SK-N-SH (cell line): ENCODE data around the gene NANOS3. TPM values are rescaled to one million over a fixed set of nuclear protein-coding genes. Genes with fewer than 3 reads are reported as not detected.

ENCODE experiments used
- CTCF ChIA-PET: fragments of 300-600, 350-600 bp; formaldehyde crosslinking; extraction: SDS; loops from one replicate; lab custom pipeline; 2021; lab: Yijun Ruan, JAX
- POLR2A ChIA-PET: fragments of 350-600 bp; sonication (Branson Sonifier 250); formaldehyde crosslinking; extraction: SDS; loops from one replicate; lab custom pipeline; 2020; ENCODE audit warnings: antibody characterized with exemption, inconsistent platforms; lab: Yijun Ruan, JAX
- DNase-seq: peaks from one replicate; pipeline ENCODE4 v3.0.0; 2012
- H2AFZ ChIP-seq: fragments of 200-600 bp; sonication (generic); 2 replicates; pipeline ENCODE4 v1.8.1; 2016; ENCODE audit warnings: antibody characterized with exemption, mild to moderate bottlenecking, low read depth
- H3F3A ChIP-seq: fragments of 200-600 bp; sonication (generic); replicated peaks from 2 replicates; pipeline ENCODE3; 2016; ENCODE audit warnings: antibody characterized with exemption, mild to moderate bottlenecking; ENCODE audit not compliant: insufficient read depth
- H3K27ac ChIP-seq, 2 experiments: fragments of 200-500 bp in 1 of 2; fragments of 200-600 bp in 1 of 2; sonication (Bioruptor generic) in 1 of 2; sonication (generic), shearing (Covaris generic) in 1 of 2; 2 replicates each; pipeline versions ENCODE4 v1.5.1 to v1.6.1; 2014 to 2016; ENCODE audit warnings: low read depth in 2 of 2, inconsistent platforms in 1 of 2, low read length in 1 of 2, mild to moderate bottlenecking in 1 of 2, mixed read lengths in 1 of 2
- H3K27me3 ChIP-seq: fragments of 200-600 bp; sonication (generic), shearing (Covaris generic); 2 replicates; pipeline ENCODE4 v1.6.1; 2016; ENCODE audit warnings: mixed run types; ENCODE audit not compliant: insufficient read depth
- H3K36me3 ChIP-seq, 2 experiments: fragments of 200-500 bp in 1 of 2; fragments of 200-600 bp in 1 of 2; sonication (Bioruptor generic) in 1 of 2; sonication (generic) in 1 of 2; replicated peaks in 1 of 2; 2 replicates each; pipeline versions ENCODE3 to v1.5.1; 2014 to 2016; ENCODE audit warnings: low read length in 1 of 2, mild to moderate bottlenecking in 1 of 2; ENCODE audit not compliant: insufficient read depth in 2 of 2, control insufficient read depth in 1 of 2
- H3K4me1 ChIP-seq, 2 experiments: fragments of 200-500 bp in 1 of 2; fragments of 200-600 bp in 1 of 2; sonication (Bioruptor generic) in 1 of 2; sonication (generic), shearing (Covaris generic) in 1 of 2; 2 replicates each; pipeline versions ENCODE4 v1.5.1 to v1.6.1; 2014 to 2016; ENCODE audit warnings: low read depth in 1 of 2, low read length in 1 of 2, mixed run types in 1 of 2; ENCODE audit not compliant: insufficient read depth in 2 of 2, control insufficient read depth in 1 of 2
- H3K4me2 ChIP-seq: fragments of 200-600 bp; sonication (generic), shearing (Covaris generic); 2 replicates; pipeline ENCODE4 v1.6.1; 2017; ENCODE audit warnings: mixed run types
- H3K4me3 ChIP-seq, 2 experiments: fragments of 200-500 bp in 1 of 2; fragments of 200-600 bp in 1 of 2; sonication (Bioruptor generic) in 1 of 2; sonication (generic), shearing (Covaris generic) in 1 of 2; 2 replicates each; pipeline versions ENCODE4 v1.5.1 to v1.8.1; 2014 to 2016; ENCODE audit warnings: low read depth in 2 of 2, inconsistent platforms in 1 of 2, low read length in 1 of 2, mild to moderate bottlenecking in 1 of 2, mixed read lengths in 1 of 2, moderate library complexity in 1 of 2
- H3K79me2 ChIP-seq: fragments of 200-600 bp; sonication (generic); 2 replicates; pipeline ENCODE4 v1.8.1; 2017; ENCODE audit warnings: mild to moderate bottlenecking; ENCODE audit not compliant: insufficient read depth
- H3K9ac ChIP-seq: fragments of 200-600 bp; sonication (generic); 2 replicates; pipeline ENCODE4 v1.6.1; 2017; ENCODE audit warnings: mixed run types
- H3K9me2 ChIP-seq: fragments of 200-600 bp; sonication (generic); 2 replicates; pipeline ENCODE4 v1.6.1; 2017; ENCODE audit warnings: mixed run types
- H3K9me3 ChIP-seq: fragments of 200-600 bp; sonication (generic); 2 replicates; pipeline ENCODE4 v1.6.1; 2017; ENCODE audit warnings: mixed run types, mild to moderate bottlenecking, moderate library complexity
- H4K20me1 ChIP-seq: fragments of 200-600 bp; sonication (generic); 2 replicates; pipeline ENCODE4 v1.6.1; 2017; ENCODE audit warnings: mild to moderate bottlenecking, mixed run types; ENCODE audit not compliant: insufficient read depth
- CHD2 ChIP-seq: fragments of 150-350 bp; IDR thresholded peaks from 2 replicates; pipeline ENCODE4 v1.6.1; 2018; ENCODE audit warnings: low read length; ENCODE audit not compliant: partially characterized antibody
- EP300 ChIP-seq, 2 experiments: IDR thresholded peaks; 2 replicates each; pipeline versions ENCODE4 v1.4.0 to v1.6.1; 2012; ENCODE audit warnings: borderline replicate concordance in 1 of 2, low read depth in 1 of 2, low read length in 1 of 2
- FOSL2 ChIP-seq: IDR thresholded peaks from 2 replicates; pipeline ENCODE4 v1.4.0; 2012; ENCODE audit warnings: low read depth, mild to moderate bottlenecking, moderate library complexity, borderline replicate concordance
- FOXM1 ChIP-seq: IDR thresholded peaks from 2 replicates; pipeline ENCODE4 v1.4.0; 2012; ENCODE audit warnings: low read depth, mild to moderate bottlenecking
- NFIC ChIP-seq: IDR thresholded peaks from 2 replicates; pipeline ENCODE4 v1.4.0; 2012; ENCODE audit warnings: borderline replicate concordance
- NRF1 ChIP-seq: IDR thresholded peaks from 2 replicates; pipeline ENCODE4 v1.6.1; 2012; ENCODE audit warnings: low read depth, mild to moderate bottlenecking, low read length
- POLR2AphosphoS5 ChIP-seq: IDR thresholded peaks from 2 replicates; pipeline ENCODE4 v1.6.1; 2012; ENCODE audit warnings: low read depth, low read length
- RAD21 ChIP-seq: IDR thresholded peaks from 2 replicates; pipeline ENCODE4 v1.6.1; 2012; ENCODE audit warnings: mild to moderate bottlenecking, low read length
- RXRA ChIP-seq: IDR thresholded peaks from 2 replicates; pipeline ENCODE4 v1.4.0; 2012; ENCODE audit warnings: low read depth, mild to moderate bottlenecking, borderline replicate concordance
- SIN3A ChIP-seq: IDR thresholded peaks from 2 replicates; pipeline ENCODE4 v1.6.1; 2012; ENCODE audit warnings: low read depth, mild to moderate bottlenecking, low read length, moderate library complexity, borderline replicate concordance
- TAF1 ChIP-seq: IDR thresholded peaks from 2 replicates; pipeline ENCODE4 v1.6.1; 2012; ENCODE audit warnings: low read depth, mild to moderate bottlenecking, low read length, moderate library complexity, borderline replicate concordance
- WGBS: methylation state at CpG from one replicate; pipeline ENCODE4 v1.1.6; 2017; ENCODE audit warnings: low lambda C conversion rate; 5-methylcytosine and 5-hydroxymethylcytosine counted together
- polyA plus RNA-seq, 3 experiments: library from polyadenylated mRNA; depleted of rRNA; stranded (reverse); fragments of >200 nt; gene quantifications; 2 replicates each; pipeline ENCODE4 v1.2.3, GENCODE V29; 2012
- TF ChIP-seq, protein P1 (sequence below): IDR thresholded peaks from 2 replicates; pipeline ENCODE4 v1.4.0; 2012; ENCODE audit warnings: low read depth
- TF ChIP-seq, protein P2 (sequence below): IDR thresholded peaks from 2 replicates; pipeline ENCODE4 v1.4.0; 2012; ENCODE audit warnings: low read depth, borderline replicate concordance
- TF ChIP-seq, protein P3 (sequence below): fragments of 150-350 bp; IDR thresholded peaks from 2 replicates; pipeline ENCODE4 v1.6.1; 2017; ENCODE audit warnings: antibody characterized with exemption, low read length, low read depth, borderline replicate concordance
- TF ChIP-seq, protein P4 (sequence below): fragments of 200-600 bp; sonication (generic); IDR thresholded peaks from 2 replicates; pipeline ENCODE4 v1.6.1; 2017; ENCODE audit warnings: antibody characterized with exemption, mild to moderate bottlenecking, moderate library complexity

Gene NANOS3
- polyA plus RNA-seq, 1 of the 3 experiments (the other 2 are of a cell fraction), result 0.53 TPM

DNA sequence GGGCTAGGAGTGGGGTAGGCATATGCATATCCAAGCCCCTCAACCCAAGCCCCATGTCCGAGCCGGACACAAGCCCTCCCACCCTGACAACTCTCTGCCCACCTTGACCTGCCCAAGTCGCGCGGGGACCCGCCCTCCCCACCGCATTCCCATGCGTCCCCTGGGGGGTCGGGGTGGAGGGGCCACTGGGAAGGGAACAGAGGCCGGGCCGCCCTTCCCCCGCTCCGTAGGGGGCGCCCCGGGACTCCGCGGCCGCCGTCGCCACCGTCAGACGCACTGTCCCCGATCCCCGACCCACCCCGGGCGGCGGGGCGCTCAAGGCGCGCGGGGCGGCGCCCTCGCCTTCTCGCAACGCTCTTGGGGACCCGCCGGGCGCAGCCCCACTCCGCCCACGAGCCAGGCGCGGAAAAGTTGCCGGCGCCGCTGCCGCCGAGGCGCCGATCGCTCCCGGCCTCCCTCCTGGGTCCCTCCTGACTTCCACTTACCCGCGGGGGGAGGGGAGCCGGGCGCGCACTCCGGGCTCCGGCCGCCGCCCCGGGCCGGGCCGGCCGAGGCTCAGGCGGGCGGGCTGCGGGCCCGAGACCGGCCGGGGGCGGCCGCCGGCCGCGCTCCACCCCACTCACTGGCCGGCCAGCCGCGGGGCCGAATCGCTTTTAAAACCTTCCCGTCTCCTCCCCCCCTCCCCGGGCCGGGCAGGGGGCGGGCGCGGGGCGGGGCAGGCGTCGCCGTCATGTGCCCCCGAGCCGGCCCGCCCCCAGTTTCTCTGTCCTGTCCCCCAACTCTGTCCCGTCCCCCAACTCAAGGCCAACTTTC is 34.4 kb upstream of the NANOS3 start (continued):
- TF ChIP-seq, protein P1, sequence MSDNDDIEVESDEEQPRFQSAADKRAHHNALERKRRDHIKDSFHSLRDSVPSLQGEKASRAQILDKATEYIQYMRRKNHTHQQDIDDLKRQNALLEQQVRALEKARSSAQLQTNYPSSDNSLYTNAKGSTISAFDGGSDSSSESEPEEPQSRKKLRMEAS, result peak; percentile 9; the same call in 1 of the 2 replicates
- TF ChIP-seq, protein P2, sequence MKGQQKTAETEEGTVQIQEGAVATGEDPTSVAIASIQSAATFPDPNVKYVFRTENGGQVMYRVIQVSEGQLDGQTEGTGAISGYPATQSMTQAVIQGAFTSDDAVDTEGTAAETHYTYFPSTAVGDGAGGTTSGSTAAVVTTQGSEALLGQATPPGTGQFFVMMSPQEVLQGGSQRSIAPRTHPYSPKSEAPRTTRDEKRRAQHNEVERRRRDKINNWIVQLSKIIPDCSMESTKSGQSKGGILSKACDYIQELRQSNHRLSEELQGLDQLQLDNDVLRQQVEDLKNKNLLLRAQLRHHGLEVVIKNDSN, result peak; percentile 81
- TF ChIP-seq, protein P3, sequence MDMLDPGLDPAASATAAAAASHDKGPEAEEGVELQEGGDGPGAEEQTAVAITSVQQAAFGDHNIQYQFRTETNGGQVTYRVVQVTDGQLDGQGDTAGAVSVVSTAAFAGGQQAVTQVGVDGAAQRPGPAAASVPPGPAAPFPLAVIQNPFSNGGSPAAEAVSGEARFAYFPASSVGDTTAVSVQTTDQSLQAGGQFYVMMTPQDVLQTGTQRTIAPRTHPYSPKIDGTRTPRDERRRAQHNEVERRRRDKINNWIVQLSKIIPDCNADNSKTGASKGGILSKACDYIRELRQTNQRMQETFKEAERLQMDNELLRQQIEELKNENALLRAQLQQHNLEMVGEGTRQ, result peak; percentile 15; the same call in 1 of the 2 replicates

DNA sequence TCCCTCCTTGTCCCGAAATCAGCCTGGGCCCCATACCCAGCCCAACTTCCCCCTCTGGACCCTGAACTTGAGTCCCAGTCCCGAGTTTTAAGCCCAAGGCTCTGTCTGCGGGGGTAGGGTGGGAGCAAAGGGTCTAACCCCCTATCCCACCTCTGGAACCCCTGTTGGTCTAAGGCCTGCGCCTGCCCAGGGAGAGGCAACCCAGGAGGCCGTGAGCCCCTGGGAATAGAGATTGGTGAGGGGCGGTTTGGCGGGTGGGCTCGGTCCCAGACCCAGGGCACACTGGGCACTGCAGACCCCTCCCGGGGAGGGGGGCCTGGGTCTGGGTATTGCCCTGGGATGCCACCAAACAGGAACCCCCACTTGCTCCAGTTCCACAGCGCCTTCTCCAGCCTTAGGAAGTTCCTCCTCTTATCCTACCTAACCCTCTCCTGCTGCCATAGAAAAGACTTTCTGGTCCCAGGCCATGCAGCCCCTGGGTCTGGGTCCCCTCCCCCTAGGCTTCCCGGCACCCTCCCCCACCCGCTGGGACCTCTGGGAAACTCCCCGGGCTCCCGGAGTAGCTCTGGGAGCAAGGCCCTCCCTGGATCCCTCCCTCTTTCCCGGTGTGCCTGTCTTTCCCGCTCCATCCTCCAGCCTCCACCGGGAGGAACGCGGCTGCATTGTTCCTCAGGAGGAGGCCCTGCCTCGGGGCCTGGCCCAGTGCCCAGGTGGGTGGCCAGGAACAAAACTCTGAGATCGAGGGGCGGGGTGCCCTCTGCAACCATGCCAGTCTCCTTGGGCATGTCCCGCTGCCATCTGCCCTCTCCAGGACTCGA is 33.6 kb upstream of the NANOS3 start:
- H3K4me2 ChIP-seq, result peak overlapping the region; percentile 99
- ChIA-PET CTCF (no interaction called here), POLR2A (no interaction called here)

DNA sequence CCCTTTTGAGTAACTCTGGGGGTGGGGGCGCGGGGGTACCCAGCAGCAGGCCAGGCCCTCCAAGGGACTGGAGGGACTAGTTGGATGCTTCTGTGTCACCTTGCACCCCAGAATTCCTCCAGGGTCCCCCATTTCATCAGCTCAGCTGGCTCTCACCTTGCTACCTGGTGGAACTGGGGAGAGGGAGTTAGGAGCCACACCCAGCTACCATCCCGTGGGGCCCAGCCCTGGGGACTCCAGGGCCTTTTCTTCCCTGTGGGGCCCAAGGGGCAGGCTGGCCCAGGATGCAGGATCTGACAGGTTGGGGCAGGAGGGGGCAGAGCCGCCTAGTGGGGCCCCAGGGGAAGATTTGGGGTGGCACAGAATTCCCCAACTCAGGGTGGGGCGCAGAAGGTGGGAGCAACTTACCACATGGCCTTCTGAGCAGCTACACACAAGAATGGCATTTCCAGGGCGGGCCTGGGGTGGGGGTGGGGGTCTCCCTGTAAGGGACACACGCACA is 32.8 kb upstream of the NANOS3 start:
- H3K79me2 ChIP-seq, result peaks cover 51% of the 10 kb centered on the region
- DNase-seq, result no peak
- WGBS, result 74% methylated on average over 5 of the region's 7 CpGs
- TF ChIP-seq TAF1, result no peak
- no peak for TF ChIP-seq CHD2
- no peak for TF ChIP-seq NRF1
- no peak for TF ChIP-seq FOXM1
- TF ChIP-seq NFIC, result no peak
- no peak for TF ChIP-seq SIN3A
- TF ChIP-seq RXRA, result no peak
- TF ChIP-seq, protein P4, sequence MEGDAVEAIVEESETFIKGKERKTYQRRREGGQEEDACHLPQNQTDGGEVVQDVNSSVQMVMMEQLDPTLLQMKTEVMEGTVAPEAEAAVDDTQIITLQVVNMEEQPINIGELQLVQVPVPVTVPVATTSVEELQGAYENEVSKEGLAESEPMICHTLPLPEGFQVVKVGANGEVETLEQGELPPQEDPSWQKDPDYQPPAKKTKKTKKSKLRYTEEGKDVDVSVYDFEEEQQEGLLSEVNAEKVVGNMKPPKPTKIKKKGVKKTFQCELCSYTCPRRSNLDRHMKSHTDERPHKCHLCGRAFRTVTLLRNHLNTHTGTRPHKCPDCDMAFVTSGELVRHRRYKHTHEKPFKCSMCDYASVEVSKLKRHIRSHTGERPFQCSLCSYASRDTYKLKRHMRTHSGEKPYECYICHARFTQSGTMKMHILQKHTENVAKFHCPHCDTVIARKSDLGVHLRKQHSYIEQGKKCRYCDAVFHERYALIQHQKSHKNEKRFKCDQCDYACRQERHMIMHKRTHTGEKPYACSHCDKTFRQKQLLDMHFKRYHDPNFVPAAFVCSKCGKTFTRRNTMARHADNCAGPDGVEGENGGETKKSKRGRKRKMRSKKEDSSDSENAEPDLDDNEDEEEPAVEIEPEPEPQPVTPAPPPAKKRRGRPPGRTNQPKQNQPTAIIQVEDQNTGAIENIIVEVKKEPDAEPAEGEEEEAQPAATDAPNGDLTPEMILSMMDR, result no peak
- TF ChIP-seq RAD21, result no peak
- no peak for TF ChIP-seq POLR2AphosphoS5
- no peak for TF ChIP-seq FOSL2

More for the DNA sequence above, 33.6 kb upstream of the NANOS3 start:
- Histone ChIP-seq H3K9me2 (no peaks in the 10 kb centered on the region), H3K4me3 (peak overlapping the region; percentile 62 to 82), H3K9me3 (no peaks in the 10 kb centered on the region), H4K20me1 (peaks cover 41% of the 10 kb centered on the region), H3K9ac (peak overlapping the region; percentile 99), H3F3A (peaks cover 75% of the 10 kb centered on the region), H3K27me3 (no peaks in the 10 kb centered on the region), H3K27ac (peak overlapping the region; percentile 82 to 100), H3K36me3 (peaks cover 8 to 26% of the 10 kb centered on the region in 2 experiments), H2AFZ (no peak overlapping the region; the same call in 1 of the 2 replicates), H3K79me2 (peaks cover 60% of the 10 kb centered on the region), H3K4me1 (peaks cover 37 to 58% of the 10 kb centered on the region in 2 experiments)
- DNase-seq, result peak; percentile 58
- 25% methylated on average over 8 of the region's 24 CpGs for WGBS
- peak; percentile 53 for TF ChIP-seq NFIC
- peak in 1 of 2 experiments; percentile 8; a peak in 1 of 4 replicates for TF ChIP-seq EP300 (IDR thresholded peaks at IDR 0.05; ENCODE audit: borderline replicate concordance in 1 of 2, low read depth in 1 of 2, low read length in 1 of 2)
- peak; percentile 65 for TF ChIP-seq CHD2
- TF ChIP-seq, protein P3, result no peak

More for the DNA sequence above, 32.8 kb upstream of the NANOS3 start:
- POLR2A ChIA-PET, result no interaction called here
- Histone ChIP-seq H3K4me2 (peak overlapping the region; percentile 99; the same call in 1 of the 2 replicates), H4K20me1 (peaks cover 33% of the 10 kb centered on the region), H3K9me3 (no peaks in the 10 kb centered on the region), H3K36me3 (peaks cover 5 to 17% of the 10 kb centered on the region in 2 experiments), H3K27ac (peak overlapping the region; percentile 82 to 100), H3F3A (peaks cover 75% of the 10 kb centered on the region), H3K4me1 (peaks cover 30 to 49% of the 10 kb centered on the region in 2 experiments; a peak in 3 of 4 replicates), H2AFZ (no peak overlapping the region), H3K4me3 (peak overlapping the region in 1 of 2 experiments; percentile 35; a peak in 1 of 4 replicates), H3K9ac (peak overlapping the region; percentile 99), H3K9me2 (no peaks in the 10 kb centered on the region), H3K27me3 (no peaks in the 10 kb centered on the region)
- CTCF ChIA-PET, result no interaction called here
